GM23248 (cell line): ENCODE data around the gene KCND2.

Experiments
- EZH2 ChIP-seq: fragments of 200-600 bp; sonication (generic); IDR thresholded peaks from 2 replicates; pipeline ENCODE4 v1.6.1; 2018; ENCODE audit warnings: antibody characterized with exemption, mild to moderate bottlenecking; ENCODE audit not compliant: insufficient read depth, poor library complexity, severe bottlenecking
- EZH2phosphoT487 ChIP-seq: fragments of 200-600 bp; sonication (generic); IDR thresholded peaks from 2 replicates; pipeline ENCODE4 v1.6.1; 2018; ENCODE audit warnings: antibody characterized with exemption, moderate library complexity, mild to moderate bottlenecking, low read depth; ENCODE audit not compliant: insufficient read depth

GRCh38 chr7:120714945-120715344, 442.0 kb downstream of the KCND2 start:
- TF ChIP-seq EZH2, result no peak
- no peak for TF ChIP-seq EZH2phosphoT487
